Kidney epithelial cell (primary cell): ENCODE measurements around the gene VKORC1L1. TPM values are rescaled to one million over a fixed set of nuclear protein-coding genes. Genes with fewer than 3 reads are reported as not detected.
"Not testable (repeated sequence)": the region's sequence is repeated elsewhere in the genome, so short reads cannot be mapped to it uniquely, and the experiment has no call there.

Experiments
- DNase-seq: peaks from one replicate; pipeline ENCODE4 v3.0.0-alpha.2; 2010; ENCODE audit warnings: low read depth
- H3K27me3 ChIP-seq: 2 replicates; pipeline ENCODE4 v1.6.0; 2011; ENCODE audit warnings: low read length; ENCODE audit not compliant: control insufficient read depth, insufficient read depth
- H3K36me3 ChIP-seq: 2 replicates; pipeline ENCODE4 v1.5.1; 2011; ENCODE audit warnings: low read length; ENCODE audit not compliant: control insufficient read depth, insufficient read depth
- H3K4me3 ChIP-seq: 2 replicates; pipeline ENCODE4 v1.5.1; 2011; ENCODE audit warnings: low read depth, mild to moderate bottlenecking, control low read depth, low read length
- total RNA-seq: library from RNA; depleted of rRNA; stranded (reverse); fragments of >200 nt; gene quantifications from 2 replicates; pipeline ENCODE4 v1.2.3, GENCODE V29; 2015
- TF ChIP-seq, protein P1 (sequence below): IDR thresholded peaks from 2 replicates; pipeline ENCODE4 v1.5.1; 2011; ENCODE audit warnings: mild to moderate bottlenecking, moderate library complexity, low read length, control low read depth, inconsistent platforms; ENCODE audit not compliant: insufficient read depth, poor library complexity, severe bottlenecking

VKORC1L1 gene
- total RNA-seq, 1 donor from 2014 or later = 20.1 TPM

DNA sequence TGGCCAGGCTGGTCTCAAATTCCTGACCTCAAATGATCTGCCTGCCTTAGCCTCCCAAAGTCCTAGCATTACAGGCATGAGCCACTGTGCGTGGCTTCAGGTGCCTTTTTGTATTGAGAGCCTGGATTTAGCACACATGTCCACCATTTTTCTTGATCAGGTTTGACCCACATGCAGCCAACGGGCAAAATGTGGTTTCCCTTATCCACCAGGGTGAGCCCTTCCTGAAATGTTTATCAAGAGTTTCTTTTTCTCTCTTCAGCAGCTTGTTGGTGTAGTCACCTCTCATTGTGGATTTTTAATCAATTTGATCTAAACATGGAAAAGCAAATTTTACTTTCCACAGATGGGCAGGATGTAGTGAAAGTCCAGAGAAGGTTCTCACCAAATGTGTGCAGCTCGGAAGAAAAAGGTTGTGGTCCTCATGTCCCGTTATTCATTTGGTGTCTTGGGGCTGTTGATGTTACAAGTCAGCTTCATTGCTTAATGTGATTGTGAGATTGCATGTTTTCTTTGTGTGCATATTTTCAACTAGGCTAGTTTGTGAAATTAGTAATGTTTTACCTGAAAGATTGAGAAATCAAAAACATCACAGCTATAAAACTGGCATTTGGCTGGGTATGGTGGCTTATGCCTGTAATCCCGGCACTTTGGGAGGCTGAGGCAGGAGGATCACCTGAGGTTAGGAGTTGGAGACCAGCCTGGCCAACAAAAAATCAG lies 80.3 kb downstream of the VKORC1L1 start:
- Histone ChIP-seq H3K4me3 (no peak overlapping the region), H3K36me3 (peaks cover 1% of the 10 kb centered on the region), H3K27me3 (no peaks in the 10 kb centered on the region)
- no peak for DNase-seq
- TF ChIP-seq, protein P1, sequence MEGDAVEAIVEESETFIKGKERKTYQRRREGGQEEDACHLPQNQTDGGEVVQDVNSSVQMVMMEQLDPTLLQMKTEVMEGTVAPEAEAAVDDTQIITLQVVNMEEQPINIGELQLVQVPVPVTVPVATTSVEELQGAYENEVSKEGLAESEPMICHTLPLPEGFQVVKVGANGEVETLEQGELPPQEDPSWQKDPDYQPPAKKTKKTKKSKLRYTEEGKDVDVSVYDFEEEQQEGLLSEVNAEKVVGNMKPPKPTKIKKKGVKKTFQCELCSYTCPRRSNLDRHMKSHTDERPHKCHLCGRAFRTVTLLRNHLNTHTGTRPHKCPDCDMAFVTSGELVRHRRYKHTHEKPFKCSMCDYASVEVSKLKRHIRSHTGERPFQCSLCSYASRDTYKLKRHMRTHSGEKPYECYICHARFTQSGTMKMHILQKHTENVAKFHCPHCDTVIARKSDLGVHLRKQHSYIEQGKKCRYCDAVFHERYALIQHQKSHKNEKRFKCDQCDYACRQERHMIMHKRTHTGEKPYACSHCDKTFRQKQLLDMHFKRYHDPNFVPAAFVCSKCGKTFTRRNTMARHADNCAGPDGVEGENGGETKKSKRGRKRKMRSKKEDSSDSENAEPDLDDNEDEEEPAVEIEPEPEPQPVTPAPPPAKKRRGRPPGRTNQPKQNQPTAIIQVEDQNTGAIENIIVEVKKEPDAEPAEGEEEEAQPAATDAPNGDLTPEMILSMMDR = no peak

DNA sequence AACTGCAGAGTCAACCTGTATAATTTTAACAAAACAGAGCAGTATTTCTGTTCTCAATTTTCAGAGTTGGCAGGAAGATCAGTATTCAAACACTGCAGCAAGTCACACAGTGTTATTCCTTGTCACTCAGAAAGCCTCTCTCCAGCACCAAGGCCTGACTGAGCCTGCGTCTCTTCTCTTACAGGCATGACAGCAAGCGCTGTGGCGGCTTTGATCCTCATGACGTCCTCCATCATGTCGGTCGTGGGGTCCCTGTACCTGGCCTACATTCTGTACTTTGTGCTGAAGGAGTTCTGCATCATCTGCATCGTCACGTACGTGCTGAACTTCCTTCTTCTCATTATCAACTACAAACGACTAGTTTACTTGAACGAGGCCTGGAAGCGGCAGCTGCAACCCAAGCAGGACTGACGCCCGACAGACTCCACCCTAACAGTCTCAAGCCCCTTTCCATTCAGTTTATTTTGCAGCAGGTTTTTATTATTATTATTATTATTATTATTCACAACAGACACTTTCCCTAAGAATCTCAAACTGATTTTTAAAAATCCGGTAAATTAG lies 81.1 kb downstream of the VKORC1L1 start:
- TF ChIP-seq, protein P1 = no peak
- H3K36me3 ChIP-seq = peaks cover 1% of the 10 kb centered on the region
- DNase-seq = no peak
- no peak overlapping the region for H3K4me3 ChIP-seq
- no peaks in the 10 kb centered on the region for H3K27me3 ChIP-seq

DNA sequence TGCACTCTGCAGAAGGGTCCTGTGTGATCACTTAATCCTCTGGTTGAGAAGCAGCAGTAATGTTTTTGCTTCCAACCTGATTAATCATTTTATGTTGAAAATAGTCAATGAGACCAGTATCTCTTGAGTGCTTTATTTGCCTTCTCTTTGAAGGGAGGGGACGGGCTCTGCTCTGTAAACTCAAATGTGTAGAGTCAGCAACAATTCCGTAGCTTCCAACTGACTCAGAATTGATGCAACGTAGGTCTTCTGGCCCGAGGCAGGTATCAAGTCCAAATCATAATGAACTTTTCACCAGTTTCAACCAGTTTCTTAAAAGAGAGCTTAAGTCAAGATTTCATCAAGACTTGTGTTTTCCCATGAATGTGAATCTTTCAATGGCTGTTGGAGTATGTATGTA lies 82.8 kb downstream of the VKORC1L1 start:
- peaks cover 1% of the 10 kb centered on the region for H3K36me3 ChIP-seq
- no peaks in the 10 kb centered on the region for H3K27me3 ChIP-seq
- DNase-seq = no peak
- TF ChIP-seq, protein P1 = no peak
- H3K4me3 ChIP-seq = no peak overlapping the region

DNA sequence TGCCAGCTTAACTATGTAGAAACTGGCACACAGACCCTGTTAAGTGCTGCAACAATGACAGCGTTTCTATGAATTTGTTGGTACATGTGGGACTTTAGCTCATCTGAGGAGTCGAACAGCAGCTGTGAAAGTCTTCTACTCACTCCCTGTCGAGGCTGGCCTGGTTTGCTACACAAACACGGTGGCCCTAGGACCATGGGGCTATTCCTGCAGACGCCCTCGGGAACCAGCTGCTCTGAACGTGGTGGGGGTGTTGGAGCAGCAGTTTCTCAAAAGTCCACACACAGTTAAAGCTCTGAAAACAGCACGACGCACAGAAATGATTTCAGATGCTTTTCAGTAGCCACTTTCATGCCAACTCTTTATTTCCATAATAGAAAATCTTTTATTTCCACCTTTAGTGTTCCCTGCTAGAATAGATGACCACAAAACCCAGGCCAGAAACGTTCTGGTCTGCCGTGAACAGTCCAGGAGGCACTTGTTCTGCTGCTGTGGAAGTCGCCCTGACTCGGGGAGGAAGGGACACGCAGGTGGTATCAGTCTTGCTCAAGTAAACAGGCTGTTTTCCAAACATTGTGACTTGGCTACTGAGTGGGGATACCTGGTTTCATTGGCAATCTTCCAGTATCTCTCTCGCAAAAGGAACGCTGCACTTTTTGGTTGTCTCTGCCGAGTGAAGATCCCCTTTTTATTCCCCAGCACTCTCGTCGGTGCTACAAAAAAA lies 87.6 kb downstream of the VKORC1L1 start:
- Histone ChIP-seq H3K27me3 (no peaks in the 10 kb centered on the region), H3K36me3 (no peaks in the 10 kb centered on the region), H3K4me3 (no peak overlapping the region)
- DNase-seq = no peak
- TF ChIP-seq, protein P1 = no peak

DNA sequence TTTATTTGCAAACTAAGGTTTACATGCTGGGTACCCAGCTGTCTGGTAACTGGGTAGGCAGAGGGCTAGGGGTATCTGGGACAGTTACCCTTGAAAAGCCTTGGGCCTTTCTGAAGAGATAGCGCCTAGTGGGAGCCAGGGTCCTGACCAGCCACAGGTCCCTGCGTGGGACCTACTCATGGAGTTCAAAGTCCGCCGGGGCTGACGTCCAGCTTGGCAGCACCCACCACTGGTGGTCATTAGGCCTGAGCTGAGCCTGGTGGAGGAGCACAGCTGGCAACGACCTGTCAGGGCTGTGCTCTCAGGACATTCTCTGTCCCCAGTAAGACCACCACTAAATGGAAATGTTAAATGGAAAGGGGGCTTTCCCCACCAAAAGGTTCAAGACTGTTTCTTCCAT lies 89.2 kb downstream of the VKORC1L1 start:
- DNase-seq = no peak
- Histone ChIP-seq H3K36me3 (no peaks in the 10 kb centered on the region), H3K27me3 (no peaks in the 10 kb centered on the region), H3K4me3 (no peak overlapping the region)
- TF ChIP-seq, protein P1 = no peak

DNA sequence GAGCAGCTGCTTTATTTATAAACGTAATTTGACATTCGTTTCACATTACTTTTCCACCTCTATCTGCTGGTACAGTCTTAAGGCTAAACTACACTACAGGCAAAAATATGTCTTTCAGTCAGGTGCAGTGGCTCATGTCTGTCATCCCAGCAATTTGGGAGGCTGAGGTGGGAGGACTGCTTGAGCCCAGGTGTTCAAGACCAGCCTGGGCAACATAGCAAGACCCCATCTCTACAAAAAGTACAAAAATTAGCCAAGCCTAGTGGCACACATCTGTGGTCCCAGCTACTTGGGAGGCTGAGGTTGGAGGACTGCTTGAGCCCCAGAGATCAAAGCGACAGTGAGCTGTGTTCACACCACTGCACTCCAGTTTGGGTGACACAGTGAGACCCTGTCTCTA lies 91.8 kb downstream of the VKORC1L1 start:
- H3K4me3 ChIP-seq, H3K36me3 ChIP-seq, H3K27me3 ChIP-seq, DNase-seq: not testable (repeated sequence)
